A673 (cell line): Measurements from ENCODE around the gene HNF1A. TPM values are rescaled to one million over a fixed set of nuclear protein-coding genes. Genes with fewer than 3 reads are reported as not detected.

Experiments used
- BruUV-seq: library from RNA; stranded (reverse); fragments of 400-500 nt; replicated peaks from 2 replicates; lab custom pipeline; 2021; lab: Mats Ljungman, UMichigan
- CTCF ChIA-PET: fragments of 300-600 bp; sonication (Branson Sonifier 250); formaldehyde crosslinking; loops from one replicate; lab custom pipeline; 2022; ENCODE audit warnings: antibody characterized with exemption; lab: Charles Lee
- POLR2A ChIA-PET: fragments of 300-600 bp; sonication (Branson Sonifier 250); formaldehyde crosslinking; loops from one replicate; lab custom pipeline; 2022; ENCODE audit warnings: antibody characterized with exemption; ENCODE audit not compliant: low non-redundant PET; lab: Charles Lee
- DNase-seq: peaks from one replicate; pipeline ENCODE4 v3.0.0-alpha.2; 2015; ENCODE audit warnings: low spot score
- H3K27ac ChIP-seq: fragments of 200-600 bp; sonication (generic); 2 replicates; pipeline ENCODE4 v1.5.1; 2016; ENCODE audit warnings: mixed run types, low read depth, mild to moderate bottlenecking, mixed read lengths, antibody characterized with exemption, low read length; ENCODE audit not compliant: poor library complexity, severe bottlenecking
- H3K27me3 ChIP-seq: fragments of 200-600 bp; sonication (generic); replicated peaks from 2 replicates; pipeline ENCODE4 v1.6.1; 2017; ENCODE audit warnings: mixed run types, low read depth, mild to moderate bottlenecking, mixed read lengths, antibody characterized with exemption, low read length; ENCODE audit not compliant: insufficient read depth, poor library complexity
- H3K36me3 ChIP-seq: fragments of 200-600 bp; sonication (generic); 2 replicates; pipeline ENCODE4 v1.6.1; 2016; ENCODE audit warnings: mixed run types, mild to moderate bottlenecking, mixed read lengths, antibody characterized with exemption, low read length; ENCODE audit not compliant: insufficient read depth, poor library complexity, severe bottlenecking
- H3K4me1 ChIP-seq: fragments of 200-600 bp; sonication (generic); 2 replicates; pipeline ENCODE4 v1.6.1; 2017; ENCODE audit warnings: mixed run types, mild to moderate bottlenecking, mixed read lengths, antibody characterized with exemption, low read length; ENCODE audit not compliant: insufficient read depth, poor library complexity, severe bottlenecking
- H3K4me3 ChIP-seq: fragments of 200-600 bp; sonication (generic); 2 replicates; pipeline ENCODE4 v1.5.1; 2016; ENCODE audit warnings: low read depth, mixed run types, mild to moderate bottlenecking, mixed read lengths, low read length; ENCODE audit not compliant: poor library complexity, severe bottlenecking
- H3K9me3 ChIP-seq: fragments of 200-600 bp; sonication (generic); 2 replicates; pipeline ENCODE4 v1.6.1; 2016; ENCODE audit warnings: mixed run types, low read depth, mild to moderate bottlenecking, mixed read lengths, antibody characterized with exemption, low read length; ENCODE audit not compliant: poor library complexity, severe bottlenecking
- CTCF ChIP-seq: fragments of 300-800, 200-600 bp; sonication (generic); conservative IDR thresholded peaks from 2 replicates; pipeline ENCODE4 v1.5.1; 2017; ENCODE audit warnings: low read depth, mild to moderate bottlenecking, antibody characterized with exemption, low read length, moderate library complexity, mixed read lengths
- EZH2 ChIP-seq: fragments of 200-600 bp; sonication (generic); IDR thresholded peaks from 2 replicates; pipeline ENCODE4 v1.6.1; 2017; ENCODE audit warnings: borderline replicate concordance, low read depth, mild to moderate bottlenecking, mixed read lengths, antibody characterized with exemption, low read length; ENCODE audit not compliant: poor library complexity, severe bottlenecking
- intact Hi-C: fragments of 100-400 bp; cut with micrococcal nuclease; formaldehyde crosslinking; loops from one replicate; pipeline ENCODE4 v1.10.0; 2022; ENCODE audit not compliant: unreplicated experiment
- total RNA-seq: library from RNA; stranded (reverse); gene quantifications from 2 replicates; pipeline ENCODE4 v1.2.3, GENCODE V29; 2021

The HNF1A gene
- total RNA-seq, 1 experiment from 2014 or later: not detected

- CTCF ChIA-PET: interaction anchor here (0.7 kb wide), 1 partner anchor 483 kb away, joined by 10 read pairs; no protein-coding TSS in a partner anchor
- no TSS peak for BruUV-seq
- Histone ChIP-seq H3K4me1 (no peaks in the 10 kb centered on the region), H3K36me3 (no peaks in the 10 kb centered on the region), H3K27ac (no peak overlapping the region), H3K4me3 (no peak overlapping the region), H3K9me3 (no peaks in the 10 kb centered on the region), H3K27me3 (no peaks in the 10 kb centered on the region)
- no peak for DNase-seq
- intact Hi-C loops: no loop called here
- no peak for TF ChIP-seq CTCF
- POLR2A ChIA-PET: no interaction called here
Observed at GRCh38 chr12:120936197-120936596, 42.1 kb upstream of the HNF1A start.

- H3K9me3 ChIP-seq: no peaks in the 10 kb centered on the region
- POLR2A ChIA-PET: no interaction called here
- H3K27ac ChIP-seq: no peak overlapping the region
- no peaks in the 10 kb centered on the region for H3K27me3 ChIP-seq
- BruUV-seq: no TSS peak
- CTCF ChIA-PET: no interaction called here
- TF ChIP-seq EZH2: no peak
- TF ChIP-seq CTCF: no peak
- DNase-seq: no peak
- no peaks in the 10 kb centered on the region for H3K36me3 ChIP-seq
- H3K4me1 ChIP-seq: no peaks in the 10 kb centered on the region
- intact Hi-C loops: no loop called here
- no peak overlapping the region for H3K4me3 ChIP-seq
Observed at GRCh38 chr12:120938496-120938895, 39.8 kb upstream of the HNF1A start.

GRCh38 chr12:120939523-120939922 lies 38.8 kb upstream of the HNF1A start:
- TF ChIP-seq CTCF: no peak
- TF ChIP-seq EZH2: no peak

More at GRCh38 chr12:120939523-120939922, 38.8 kb upstream of the HNF1A start:
- no peak for DNase-seq
- BruUV-seq: no TSS peak
- H3K4me3 ChIP-seq: no peak overlapping the region
- ChIA-PET CTCF (no interaction called here), POLR2A (interaction anchor here (0.6 kb wide), 1 partner anchor 568 kb away, joined by 16 read pairs; no protein-coding TSS in a partner anchor)
- H3K9me3 ChIP-seq: no peaks in the 10 kb centered on the region
- H3K36me3 ChIP-seq: no peaks in the 10 kb centered on the region
- no peaks in the 10 kb centered on the region for H3K27me3 ChIP-seq
- intact Hi-C loops: no loop called here
- H3K27ac ChIP-seq: no peak overlapping the region
- no peaks in the 10 kb centered on the region for H3K4me1 ChIP-seq
